Trophoblast cell (in vitro differentiated cells and primary cell): Measurements from ENCODE around the gene CSF1. TPM values are rescaled to one million over a fixed set of nuclear protein-coding genes. Genes with fewer than 3 reads are reported as not detected.
"Not testable (repeated sequence)": the region's sequence is repeated elsewhere in the genome, so short reads cannot be mapped to it uniquely, and the experiment has no call there.

Source experiments
- DNase-seq, 2 donors: peaks; one replicate each; pipeline ENCODE4 v3.0.0-alpha.2; 2016
- H2AFZ ChIP-seq: 2 replicates; pipeline ENCODE4 v1.6.1; 2013; ENCODE audit warnings: low read length, moderate library complexity, mild to moderate bottlenecking; ENCODE audit not compliant: insufficient read depth, poor library complexity
- H2AK5ac ChIP-seq: 2 replicates; pipeline ENCODE4 v1.6.1; 2013; ENCODE audit warnings: mild to moderate bottlenecking, low read length
- H2BK120ac ChIP-seq: 2 replicates; pipeline ENCODE4 v1.6.1; 2013; ENCODE audit warnings: low read length, mild to moderate bottlenecking, moderate library complexity; ENCODE audit not compliant: insufficient read depth, poor library complexity
- H2BK12ac ChIP-seq: 2 replicates; pipeline ENCODE4 v1.6.1; 2013; ENCODE audit warnings: mild to moderate bottlenecking, low read length, moderate library complexity
- H2BK5ac ChIP-seq: 2 replicates; pipeline ENCODE4 v1.6.1; 2013; ENCODE audit warnings: low read length, low read depth, moderate library complexity, mild to moderate bottlenecking; ENCODE audit not compliant: poor library complexity
- H3K14ac ChIP-seq: 2 replicates; pipeline ENCODE4 v1.6.1; 2013; ENCODE audit warnings: mild to moderate bottlenecking, low read length
- H3K18ac ChIP-seq: 2 replicates; pipeline ENCODE4 v1.6.1; 2013; ENCODE audit warnings: mild to moderate bottlenecking, low read length
- H3K23ac ChIP-seq: 2 replicates; pipeline ENCODE4 v1.6.1; 2013; ENCODE audit warnings: low read length
- H3K27ac ChIP-seq: 2 replicates; pipeline ENCODE4 v1.5.1; 2013; ENCODE audit warnings: low read depth, mild to moderate bottlenecking, inconsistent platforms, low read length, moderate library complexity
- H3K27me3 ChIP-seq: 2 replicates; pipeline ENCODE4 v1.6.1; 2013; ENCODE audit warnings: inconsistent platforms, mild to moderate bottlenecking, low read length, moderate library complexity; ENCODE audit not compliant: insufficient read depth
- H3K36me3 ChIP-seq, 2 experiments: 1 replicate in 1 of 2; 2 replicates in 1 of 2; pipeline ENCODE4 v1.6.1; 2013; ENCODE audit warnings: low read length in 2 of 2, mild to moderate bottlenecking in 2 of 2, moderate library complexity in 1 of 2; ENCODE audit not compliant: insufficient read depth in 2 of 2, control insufficient read depth in 1 of 2
- H3K4ac ChIP-seq: 2 replicates; pipeline ENCODE4 v1.6.1; 2013; ENCODE audit warnings: low read depth, mild to moderate bottlenecking, low read length, moderate library complexity
- H3K4me1 ChIP-seq, 2 experiments: 1 replicate in 1 of 2; 2 replicates in 1 of 2; pipeline ENCODE4 v1.6.1; 2013; ENCODE audit warnings: low read length in 2 of 2, mild to moderate bottlenecking in 2 of 2, moderate library complexity in 1 of 2; ENCODE audit not compliant: insufficient read depth in 2 of 2, control insufficient read depth in 1 of 2
- H3K4me2 ChIP-seq: 2 replicates; pipeline ENCODE4 v1.6.1; 2013; ENCODE audit warnings: inconsistent platforms, mild to moderate bottlenecking, low read length, moderate library complexity
- H3K4me3 ChIP-seq: 2 replicates; pipeline ENCODE4 v1.5.1; 2013; ENCODE audit warnings: mild to moderate bottlenecking, low read depth, low read length, inconsistent platforms
- H3K79me1 ChIP-seq: one replicate; pipeline ENCODE4 v1.6.1; 2013; ENCODE audit warnings: low read length
- H3K79me2 ChIP-seq: 2 replicates; pipeline ENCODE4 v1.6.1; 2013; ENCODE audit warnings: low read length, mild to moderate bottlenecking; ENCODE audit not compliant: control insufficient read depth, insufficient read depth, poor library complexity
- H3K9ac ChIP-seq: 2 replicates; pipeline ENCODE4 v1.6.1; 2013; ENCODE audit warnings: mild to moderate bottlenecking, low read length
- H3K9me3 ChIP-seq: 2 replicates; pipeline ENCODE4 v1.6.1; 2013; ENCODE audit warnings: low read depth, mild to moderate bottlenecking, control low read depth, inconsistent platforms, low read length; ENCODE audit not compliant: insufficient read depth
- H4K12ac ChIP-seq: 2 replicates; pipeline ENCODE4 v1.6.1; 2013; ENCODE audit warnings: low read depth, mild to moderate bottlenecking, low read length, moderate library complexity
- H4K8ac ChIP-seq: 2 replicates; pipeline ENCODE4 v1.6.1; 2013; ENCODE audit warnings: low read depth, mild to moderate bottlenecking, low read length, moderate library complexity
- H4K91ac ChIP-seq: one replicate; pipeline ENCODE4 v1.6.1; 2013; ENCODE audit warnings: low read depth, mild to moderate bottlenecking, low read length, moderate library complexity
- WGBS: extraction: QIAGEN DNeasy Blood & Tissue Kit; methylation state at CpG from one replicate; pipeline ENCODE4 v1.1.7; 2013; ENCODE audit warnings: missing lambda C conversion rate; ENCODE audit not compliant: insufficient read length, insufficient coverage; ENCODE audit errors: extremely low coverage; 5-methylcytosine and 5-hydroxymethylcytosine counted together
- polyA plus RNA-seq: library from polyadenylated mRNA; stranded (reverse); fragments of 200-250 nt; gene quantifications from 2 replicates; pipeline ENCODE4 v1.2.3, GENCODE V29; 2013

The CSF1 gene
- 10.4 and 10.7 TPM in 2 replicates for polyA plus RNA-seq

- H4K8ac ChIP-seq, result peak within 1 kb of the TSS; percentile 82
- whole genome bisulfite sequencing, result no CpG with 5 or more reads among the region's 45 CpGs
- peak within 1 kb of the TSS; percentile 64 for H2AFZ ChIP-seq
- H4K91ac ChIP-seq, result peak within 1 kb of the TSS; percentile 92
- no peaks in the 10 kb centered on the region for H3K27me3 ChIP-seq
- peak within 1 kb of the TSS; percentile 87 for H3K18ac ChIP-seq
- DNase-seq, result peak; percentile 26 to 53
- H2AK5ac ChIP-seq, result peak within 1 kb of the TSS; percentile 11
- peak within 1 kb of the TSS; percentile 80 for H3K4me3 ChIP-seq
- peak within 1 kb of the TSS; percentile 63 for H3K27ac ChIP-seq
- H4K12ac ChIP-seq, result peak within 1 kb of the TSS; percentile 10
- H3K36me3 ChIP-seq, result peaks cover 7 to 14% of the 10 kb centered on the region in 2 experiments
- peak within 1 kb of the TSS; percentile 91 for H3K14ac ChIP-seq
- peak within 1 kb of the TSS; percentile 92 for H2BK12ac ChIP-seq
- peak within 1 kb of the TSS; percentile 82 for H3K9ac ChIP-seq
- peak within 1 kb of the TSS; percentile 91 for H2BK5ac ChIP-seq
- peaks cover 15 to 22% of the 10 kb centered on the region in 2 experiments for H3K4me1 ChIP-seq
- H3K9me3 ChIP-seq, result peaks cover 2% of the 10 kb centered on the region
- H3K23ac ChIP-seq, result no peak within 1 kb of the TSS
- peak within 1 kb of the TSS; percentile 93 for H2BK120ac ChIP-seq
- peaks cover 19% of the 10 kb centered on the region for H3K79me1 ChIP-seq
- peaks cover 20% of the 10 kb centered on the region for H3K79me2 ChIP-seq
- H3K4ac ChIP-seq, result peak within 1 kb of the TSS; percentile 78
- H3K4me2 ChIP-seq, result peak within 1 kb of the TSS; percentile 66
Measured at GRCh38 chr1:109910123-109910962, at the start of gene CSF1. CSF1 (plus strand) TSS chr1:109910849; CDS start chr1:109911024, 175 bp downstream.

- not testable (repeated sequence) for H2BK120ac ChIP-seq, H4K91ac ChIP-seq, H3K18ac ChIP-seq, H2AK5ac ChIP-seq, H3K23ac ChIP-seq, H3K9me3 ChIP-seq, H3K36me3 ChIP-seq, H3K9ac ChIP-seq, H2AFZ ChIP-seq, H2BK5ac ChIP-seq, H3K27ac ChIP-seq, H3K14ac ChIP-seq, DNase-seq, H3K4ac ChIP-seq, H3K4me3 ChIP-seq, H3K4me1 ChIP-seq, H2BK12ac ChIP-seq, H4K12ac ChIP-seq, H3K79me1 ChIP-seq, H3K79me2 ChIP-seq, H3K27me3 ChIP-seq, H4K8ac ChIP-seq, H3K4me2 ChIP-seq
- no CpG with 5 or more reads among the region's 2 CpGs for WGBS
Measured at GRCh38 chr1:109861616-109862015, 49.0 kb upstream of the CSF1 start.

- Histone ChIP-seq H3K9me3 (peaks cover 2% of the 10 kb centered on the region), H2AFZ (no peak overlapping the region), H3K23ac (no peak overlapping the region), H3K4me2 (no peak overlapping the region), H2BK5ac (no peak overlapping the region), H4K8ac (no peak overlapping the region), H3K4me3 (no peak overlapping the region), H3K27ac (no peak overlapping the region), H3K14ac (no peak overlapping the region), H4K91ac (no peak overlapping the region), H3K27me3 (no peaks in the 10 kb centered on the region), H3K79me2 (no peaks in the 10 kb centered on the region), H3K4me1 (peaks cover 0 to 2% of the 10 kb centered on the region in 2 experiments), H3K18ac (no peak overlapping the region), H3K36me3 (no peaks in the 10 kb centered on the region), H3K4ac (no peak overlapping the region), H2BK12ac (no peak overlapping the region), H3K79me1 (no peaks in the 10 kb centered on the region), H2AK5ac (no peak overlapping the region), H4K12ac (no peak overlapping the region), H2BK120ac (no peak overlapping the region), H3K9ac (no peak overlapping the region)
- no peak for DNase-seq
Measured at GRCh38 chr1:109863667-109864046, 47.0 kb upstream of the CSF1 start.

- no peak overlapping the region for H3K9ac ChIP-seq
- no peaks in the 10 kb centered on the region for H3K36me3 ChIP-seq
- H4K8ac ChIP-seq, result no peak overlapping the region
- H3K4ac ChIP-seq, result no peak overlapping the region
- no peak overlapping the region for H2AK5ac ChIP-seq
- no peak overlapping the region for H3K27ac ChIP-seq
- no peaks in the 10 kb centered on the region for H3K27me3 ChIP-seq
- H2AFZ ChIP-seq, result no peak overlapping the region
- no peak overlapping the region for H2BK5ac ChIP-seq
- H2BK12ac ChIP-seq, result no peak overlapping the region
- H3K23ac ChIP-seq, result no peak overlapping the region
- no peak overlapping the region for H3K14ac ChIP-seq
- H3K4me1 ChIP-seq, result peaks cover 0 to 2% of the 10 kb centered on the region in 2 experiments
- no peak overlapping the region for H4K91ac ChIP-seq
- no peak overlapping the region for H3K18ac ChIP-seq
- no CpG with 5 or more reads among the region's 5 CpGs for WGBS
- H3K79me1 ChIP-seq, result no peaks in the 10 kb centered on the region
- no peak overlapping the region for H2BK120ac ChIP-seq
- peaks cover 2% of the 10 kb centered on the region for H3K9me3 ChIP-seq
- H4K12ac ChIP-seq, result no peak overlapping the region
- H3K4me2 ChIP-seq, result no peak overlapping the region
- no peaks in the 10 kb centered on the region for H3K79me2 ChIP-seq
- H3K4me3 ChIP-seq, result no peak overlapping the region
- DNase-seq, result no peak
Measured at GRCh38 chr1:109864047-109864822, 46.4 kb upstream of the CSF1 start.
